GM21786 (cell line): ENCODE results near the gene CHDH.
A peak's percentile ranks its signal among the peaks of the same experiment; 100 is the strongest.

Experiments used
- ATAC-seq: cut with Tn5 transposase; IDR thresholded peaks from one replicate; pipeline ENCODE4 v1.9.1; 2021; ENCODE audit not compliant: unreplicated experiment

The CHDH gene, protein sequence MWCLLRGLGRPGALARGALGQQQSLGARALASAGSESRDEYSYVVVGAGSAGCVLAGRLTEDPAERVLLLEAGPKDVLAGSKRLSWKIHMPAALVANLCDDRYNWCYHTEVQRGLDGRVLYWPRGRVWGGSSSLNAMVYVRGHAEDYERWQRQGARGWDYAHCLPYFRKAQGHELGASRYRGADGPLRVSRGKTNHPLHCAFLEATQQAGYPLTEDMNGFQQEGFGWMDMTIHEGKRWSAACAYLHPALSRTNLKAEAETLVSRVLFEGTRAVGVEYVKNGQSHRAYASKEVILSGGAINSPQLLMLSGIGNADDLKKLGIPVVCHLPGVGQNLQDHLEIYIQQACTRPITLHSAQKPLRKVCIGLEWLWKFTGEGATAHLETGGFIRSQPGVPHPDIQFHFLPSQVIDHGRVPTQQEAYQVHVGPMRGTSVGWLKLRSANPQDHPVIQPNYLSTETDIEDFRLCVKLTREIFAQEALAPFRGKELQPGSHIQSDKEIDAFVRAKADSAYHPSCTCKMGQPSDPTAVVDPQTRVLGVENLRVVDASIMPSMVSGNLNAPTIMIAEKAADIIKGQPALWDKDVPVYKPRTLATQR

GRCh38 chr3:53846134-53846850, at the start of gene CHDH, which contains the start of gene IL17RB:
Gene CHDH (minus strand): TSS chr3:53846419. CDS start chr3:53824008, 22,411 bp downstream.
Gene IL17RB (plus strand): TSS chr3:53846568. CDS start chr3:53846589, 21 bp downstream.
- ATAC-seq: peak; percentile 25

DNA sequence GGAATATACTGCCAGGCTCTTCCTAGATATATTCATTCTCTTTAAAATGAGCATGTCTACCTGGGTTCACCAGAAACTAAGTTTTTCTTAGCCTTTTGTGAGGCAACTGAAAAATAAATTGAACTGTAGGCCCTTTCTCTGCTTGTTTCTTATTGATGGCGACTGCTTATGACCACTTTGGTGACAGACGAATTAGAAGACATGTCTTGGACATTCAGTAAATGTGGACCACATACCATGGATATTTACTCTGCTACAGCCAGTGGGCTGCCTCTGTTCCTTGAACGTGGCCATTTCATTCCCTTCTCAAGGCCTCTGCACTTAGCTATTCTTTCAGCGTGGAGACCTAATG, 46.0 kb upstream of the CHDH start:
- ATAC-seq: no peak

DNA sequence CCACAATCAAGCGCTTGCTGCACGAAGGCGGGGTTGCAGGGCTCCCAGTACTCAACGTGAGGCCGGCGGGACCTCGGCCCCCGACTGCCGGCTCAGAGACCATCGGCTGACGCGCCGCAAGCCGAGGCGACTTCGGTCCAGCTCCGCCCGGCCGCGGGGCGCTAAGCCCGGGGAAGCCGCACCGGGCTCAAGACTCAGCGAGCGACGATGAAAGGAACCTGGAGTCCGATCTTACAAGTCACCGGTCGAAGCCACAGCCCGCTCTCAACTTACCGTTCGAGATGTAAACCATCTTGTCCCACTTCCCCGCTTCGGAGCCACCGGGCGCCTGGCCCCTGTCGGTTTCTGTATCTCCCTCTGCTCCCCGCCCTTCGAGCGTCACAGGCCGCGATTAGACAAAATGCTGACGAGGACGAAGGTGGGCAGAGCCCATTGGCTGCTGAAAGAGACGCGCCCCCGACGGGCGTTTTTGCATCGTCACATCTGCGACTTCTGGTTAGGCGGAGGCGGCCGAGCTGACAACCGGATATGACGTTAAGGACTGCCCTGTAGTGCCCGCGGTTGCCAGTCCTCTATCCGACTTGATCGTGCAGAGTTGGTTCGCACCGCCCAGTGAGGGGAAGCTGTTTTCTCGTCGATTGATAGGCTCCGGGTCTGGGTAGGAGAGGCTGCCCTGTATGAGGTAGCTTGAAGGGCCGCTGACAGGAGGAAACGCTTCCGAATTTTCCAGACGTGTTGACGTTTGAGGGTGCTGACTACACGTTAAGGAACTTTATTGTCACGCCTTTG, 45.5 kb upstream of the CHDH start, which contains the start of gene SELENOK:
Gene SELENOK, minus strand, starts transcription at position 363 of the 789 bp plus-strand sequence.
- peak; percentile 97 for ATAC-seq

DNA sequence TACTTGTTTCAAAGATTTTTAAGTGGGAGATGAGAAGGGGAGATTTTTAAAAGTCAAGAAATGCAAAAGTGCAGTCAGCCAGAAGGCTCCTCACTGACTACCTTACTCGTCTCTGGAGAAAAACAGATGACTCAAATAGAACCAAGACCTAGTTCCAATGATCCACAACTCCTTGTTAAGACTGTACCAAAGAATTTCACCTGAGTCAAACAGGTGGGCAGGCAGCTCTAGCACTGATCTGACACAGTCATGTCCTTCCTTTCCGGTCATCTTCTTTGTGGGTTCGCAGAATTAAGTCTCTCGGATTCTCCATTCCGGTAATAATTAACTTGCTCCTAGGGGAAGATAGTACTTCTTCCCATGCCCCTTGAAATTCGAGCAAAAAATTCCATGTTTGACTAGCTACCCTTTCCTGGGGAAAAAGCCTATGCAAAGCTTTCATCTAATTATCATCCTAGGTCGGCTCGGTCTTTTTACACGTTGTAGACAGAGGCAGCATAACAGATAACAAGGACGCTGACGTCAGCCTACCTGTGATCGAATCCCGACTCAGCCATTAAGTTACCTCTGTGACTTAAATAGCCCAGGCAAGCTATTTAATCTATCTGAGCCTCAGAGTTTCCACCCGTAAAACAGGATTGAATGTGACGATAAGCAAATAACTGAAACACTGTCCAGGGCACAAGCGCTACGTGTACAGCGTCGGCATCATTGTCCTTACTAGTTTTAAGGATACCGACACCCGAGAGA, 44.7 kb upstream of the CHDH start:
- ATAC-seq: no peak

GRCh38 chr3:53888232-53888631, 42.0 kb upstream of the CHDH start:
- no peak for ATAC-seq

DNA sequence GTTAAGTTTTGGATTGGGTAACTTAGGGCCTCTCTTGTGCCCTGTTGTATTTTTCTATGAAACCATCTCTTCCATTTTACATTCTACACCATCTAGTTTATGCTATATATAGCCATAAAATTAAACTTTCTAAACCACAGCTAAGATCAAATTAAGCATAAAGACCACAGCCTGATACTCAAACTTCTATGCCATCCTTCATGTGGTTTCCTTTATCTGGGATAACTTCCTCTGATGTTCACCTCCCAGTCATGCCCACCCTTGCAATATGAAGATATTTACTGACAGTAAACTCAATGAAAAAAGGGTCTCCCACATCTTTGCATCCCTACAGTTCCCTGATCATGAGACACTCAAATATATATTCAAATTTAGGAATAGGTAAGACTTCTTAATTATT, 41.2 kb upstream of the CHDH start:
- ATAC-seq: no peak

GRCh38 chr3:53885239-53885638, 39.0 kb upstream of the CHDH start:
- ATAC-seq: no peak

DNA sequence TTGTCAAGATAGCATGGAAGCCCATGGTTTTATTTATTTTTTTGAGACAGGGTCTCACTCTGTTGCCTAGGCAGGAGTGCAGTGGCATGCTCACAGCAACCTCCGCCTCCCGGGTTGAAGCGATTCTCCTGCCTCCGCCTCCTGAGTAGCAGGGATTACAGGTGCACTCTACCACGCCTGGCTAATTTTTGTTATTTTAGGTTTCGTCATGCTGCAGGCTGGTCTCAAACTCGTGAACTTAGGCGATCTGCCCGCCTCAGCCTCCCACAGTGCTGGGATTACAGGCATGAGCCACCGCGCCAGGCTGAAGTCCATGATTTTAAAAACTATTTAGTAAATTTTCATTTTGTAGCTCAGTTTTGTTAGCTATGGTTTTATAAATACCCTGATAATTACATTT, 38.4 kb upstream of the CHDH start:
- no peak for ATAC-seq

- no peak for ATAC-seq
Observed at GRCh38 chr3:53883008-53883407, 36.8 kb upstream of the CHDH start.

- peak; percentile 82 for ATAC-seq
Observed at GRCh38 chr3:53881691-53882593, 35.7 kb upstream of the CHDH start, which contains the start of gene ACTR8. Gene ACTR8 (minus strand): TSS chr3:53882152. CDS start chr3:53882101, 51 bp downstream.

DNA sequence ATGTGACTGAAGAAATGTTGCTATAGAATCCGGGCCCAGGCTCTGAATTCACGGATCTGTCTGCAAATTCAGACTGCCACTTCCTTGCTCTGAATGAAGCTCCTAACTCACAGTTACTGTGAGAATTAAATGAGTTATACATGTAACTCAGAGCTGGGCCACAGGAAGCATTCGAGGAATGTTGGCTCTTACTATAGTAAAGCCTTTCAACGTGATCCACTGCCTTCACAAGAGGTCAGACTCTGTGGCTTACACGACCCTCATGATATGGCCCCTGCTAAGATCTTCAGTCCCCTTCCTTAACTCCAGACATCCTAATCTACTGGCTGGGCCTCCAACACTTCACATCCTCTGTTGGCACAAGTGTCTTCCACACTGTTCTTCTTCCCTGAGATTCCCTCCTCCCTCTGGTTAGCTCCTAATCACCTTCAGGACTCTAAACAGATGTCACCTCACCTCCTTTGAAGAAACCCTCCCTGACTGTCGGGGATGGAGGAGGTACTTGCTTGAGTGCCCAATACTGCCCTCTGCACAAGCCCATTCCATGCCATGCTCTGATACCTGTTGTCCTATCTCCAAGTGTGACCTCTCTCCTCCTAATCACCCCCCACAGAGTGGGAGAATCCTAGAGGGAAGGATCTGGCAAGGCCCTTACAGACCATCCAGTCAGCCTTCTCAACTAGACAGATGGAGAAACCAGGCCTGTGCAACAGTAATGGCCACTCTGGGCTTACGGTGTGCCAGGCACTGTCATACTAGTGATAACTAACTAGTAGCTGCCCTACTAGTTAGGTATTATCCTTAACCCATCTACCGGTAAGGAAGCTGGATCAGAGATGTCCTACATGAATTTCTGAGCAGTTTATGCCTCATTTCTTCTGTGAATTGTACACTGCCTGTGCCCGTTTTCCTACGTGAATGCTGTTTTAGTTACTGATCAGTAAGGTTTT, 34.5 kb upstream of the CHDH start:
- ATAC-seq: no peak

DNA sequence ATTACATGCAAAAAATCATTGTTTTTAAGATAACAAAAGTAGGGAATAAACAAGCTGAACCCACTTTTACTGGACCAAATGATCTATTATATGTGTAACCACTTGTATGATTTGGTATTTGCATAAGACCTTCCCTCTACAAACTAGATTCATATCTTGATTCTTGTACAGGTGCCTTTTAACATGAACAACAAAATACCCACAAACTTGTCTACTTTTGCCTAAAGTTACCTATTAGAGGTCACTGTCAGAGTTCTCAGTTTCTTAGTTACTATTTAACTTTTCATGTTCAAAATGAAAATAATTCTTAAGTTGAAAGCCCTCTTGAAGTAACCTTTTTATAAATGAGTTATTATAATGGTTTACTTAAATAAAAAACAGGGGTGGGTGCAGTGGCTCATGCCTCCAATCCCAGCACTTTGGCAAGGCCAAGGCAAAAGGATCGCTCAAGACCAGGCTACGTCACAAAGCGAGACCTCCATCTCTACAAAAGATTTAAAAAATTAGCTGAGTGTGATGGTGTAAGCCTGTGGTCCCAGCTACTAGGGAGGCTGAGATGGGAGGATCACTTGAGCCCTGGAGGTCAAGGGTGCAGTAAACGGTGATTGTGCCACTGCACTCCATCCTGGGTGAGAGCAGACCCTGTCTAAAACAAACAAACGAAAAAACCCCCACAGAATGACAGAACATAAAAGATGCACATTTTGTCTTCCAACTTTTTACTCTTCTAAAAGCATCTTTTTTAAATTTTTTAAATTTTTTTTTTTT, 19.7 kb upstream of the CHDH start:
- ATAC-seq: peak; percentile 51

- no peak for ATAC-seq
Observed at GRCh38 chr3:53863145-53863544, 16.9 kb upstream of the CHDH start.

- no peak for ATAC-seq
Observed at GRCh38 chr3:53862241-53862640, 16.0 kb upstream of the CHDH start.

DNA sequence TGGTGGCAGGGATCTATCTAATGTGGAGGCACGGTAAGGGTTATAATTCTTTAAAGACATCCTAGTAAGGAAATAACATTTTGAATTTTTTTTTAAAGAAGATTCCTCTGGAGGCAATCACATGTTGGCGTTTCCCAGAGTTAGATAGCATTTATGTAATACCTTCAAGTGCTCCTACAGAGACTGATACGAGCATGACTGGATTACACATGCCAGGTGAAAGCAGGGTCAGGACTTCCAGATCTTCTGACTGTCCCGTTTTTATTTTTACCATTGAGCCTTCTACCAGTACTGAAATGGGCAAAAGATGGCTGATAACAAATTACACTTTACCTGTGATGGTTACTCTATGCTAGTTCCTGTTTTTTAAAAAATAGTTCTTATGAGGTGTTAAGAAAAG, 14.0 kb upstream of the CHDH start:
- no peak for ATAC-seq

GRCh38 chr3:53859178-53859577, 13.0 kb upstream of the CHDH start:
- no peak for ATAC-seq

DNA sequence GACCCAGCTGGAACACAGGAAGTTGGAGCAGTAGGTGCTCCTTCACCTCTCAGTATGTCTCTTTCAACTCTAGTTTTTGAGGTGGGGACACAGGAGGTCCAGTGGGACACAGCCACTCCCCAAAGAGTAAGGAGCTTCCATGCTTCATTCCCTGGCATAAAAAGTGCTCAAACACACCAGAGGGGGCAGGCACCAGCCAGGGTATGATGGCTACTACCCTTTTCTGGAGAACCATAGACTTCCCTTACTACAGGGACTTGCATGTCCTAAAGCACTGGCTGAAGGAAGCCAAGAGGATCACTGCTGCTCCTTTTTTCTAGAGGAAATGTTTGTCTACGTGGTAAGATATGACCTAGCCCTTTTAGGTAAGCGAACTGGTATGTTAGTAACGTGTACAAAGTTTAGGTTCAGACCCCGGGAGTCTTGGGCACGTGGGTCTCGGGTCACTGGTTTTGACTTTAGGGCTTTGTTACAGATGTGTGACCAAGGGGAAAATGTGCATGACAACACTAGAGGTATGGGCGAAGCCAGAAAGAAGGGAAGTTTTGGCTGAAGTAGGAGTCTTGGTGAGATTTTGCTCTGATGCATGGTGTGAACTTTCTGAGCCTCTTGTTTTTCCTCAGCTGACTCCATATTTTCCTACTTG, 12.0 kb upstream of the CHDH start:
- no peak for ATAC-seq
